ENCODE measurements around the gene NDC80.

DNA sequence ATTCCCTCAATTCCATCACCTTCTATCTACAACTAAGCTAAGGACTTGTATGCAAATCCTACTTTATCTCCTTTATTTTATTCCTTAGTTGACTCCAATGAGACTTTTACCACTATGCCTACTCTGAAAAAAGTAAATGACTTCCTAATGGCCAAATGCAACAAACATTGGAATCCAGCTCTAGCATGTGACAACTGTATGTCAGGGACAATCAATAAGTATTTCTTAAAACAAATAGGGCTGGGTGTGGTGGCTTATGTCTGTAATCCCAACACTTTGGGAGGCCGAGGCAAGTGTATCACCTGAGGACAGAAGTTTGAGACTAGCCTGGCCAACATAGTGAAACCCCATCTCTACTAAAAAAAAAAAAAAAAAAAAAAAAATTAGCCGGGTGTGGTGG is 21.9 kb upstream of the NDC80 start:
- TF ChIP-seq GATA2 (IDR thresholded peaks at IDR 0.05; ENCODE audit: low read depth, low read length) (no peak), GATA3 (IDR thresholded peaks at IDR 0.05; ENCODE audit: low read depth, low read length) (no peak)
